Peyer's patch (tissue), 4 donors: ENCODE results near the gene CCL18. TPM values are rescaled to one million over a fixed set of nuclear protein-coding genes. Genes with fewer than 3 reads are reported as not detected.
"Not testable (repeated sequence)": the region's sequence is repeated elsewhere in the genome, so short reads cannot be mapped to it uniquely, and the experiment has no call there.

Experiments used
- DNase-seq, 3 donors: peaks; one replicate each; pipeline ENCODE4 v3.0.0-alpha.2; 2017 to 2019
- H3K27ac ChIP-seq, 4 donors: fragments of 200-600 bp; sonication (generic); one replicate each; pipeline ENCODE4 v1.5.1; 2016 to 2019
- H3K27me3 ChIP-seq, 2 donors: fragments of 200-600 bp; sonication (generic); one replicate each; pipeline ENCODE4 v1.5.1; 2019
- H3K36me3 ChIP-seq, 3 donors: fragments of 200-600 bp; sonication (generic); one replicate each; pipeline ENCODE4 v1.5.1; 2016 to 2019
- H3K4me1 ChIP-seq, 4 donors: fragments of 200-600 bp; sonication (generic); one replicate each; pipeline ENCODE4 v1.5.1; 2016 to 2019
- H3K4me3 ChIP-seq, 4 donors: fragments of 200-600 bp; sonication (generic); 1 replicate in 3 of 4; 2 replicates in 1 of 4; pipeline ENCODE4 v1.5.1; 2016 to 2019; ENCODE audit warnings: mild to moderate bottlenecking in 1 of 4
- H3K9me3 ChIP-seq, 4 donors: fragments of 200-600 bp; sonication (generic); one replicate each; pipeline ENCODE4 v1.5.1; 2016 to 2019; ENCODE audit warnings: mild to moderate bottlenecking in 1 of 4
- POLR2A ChIP-seq, 2 donors: fragments of 450-650 bp; IDR thresholded peaks; one replicate each; pipeline ENCODE4 v1.5.1; 2017; ENCODE audit warnings: antibody characterized with exemption in 2 of 2, mild to moderate bottlenecking in 2 of 2, moderate library complexity in 2 of 2
- total RNA-seq, 4 donors: library from RNA; depleted of rRNA; stranded (reverse); fragments of >200 nt; gene quantifications; one replicate each; pipeline ENCODE4 v1.1.0, GENCODE V29; 2016
- TF ChIP-seq, protein P1 (sequence below), 6 experiments: fragments of 450-650 bp in 4 of 6; fragments of 200-600 bp in 2 of 6; sonication (generic) in 1 of 6; IDR thresholded peaks; one replicate each; pipeline ENCODE4 v1.5.1; 2017 to 2019; ENCODE audit warnings: antibody characterized with exemption in 6 of 6, mild to moderate bottlenecking in 3 of 6, moderate library complexity in 1 of 6

Gene CCL18
- total RNA-seq, 4 donors from 2014 or later, result 3.3 to 3.9 TPM; not detected in 2

GRCh38 chr17:36088670-36089338, 24.7 kb downstream of the CCL18 start:
- Histone ChIP-seq H3K4me1 (peaks cover 0 to 7% (median 2%) of the 10 kb centered on the region in 4 donors), H3K27me3 (no peaks in the 10 kb centered on the region), H3K27ac (peak overlapping the region in 1 of 4 donors; percentile 27), H3K9me3 (no peaks in the 10 kb centered on the region), H3K4me3 (no peak overlapping the region), H3K36me3 (no peaks in the 10 kb centered on the region)
- DNase-seq, result no peak
- TF ChIP-seq, protein P1, sequence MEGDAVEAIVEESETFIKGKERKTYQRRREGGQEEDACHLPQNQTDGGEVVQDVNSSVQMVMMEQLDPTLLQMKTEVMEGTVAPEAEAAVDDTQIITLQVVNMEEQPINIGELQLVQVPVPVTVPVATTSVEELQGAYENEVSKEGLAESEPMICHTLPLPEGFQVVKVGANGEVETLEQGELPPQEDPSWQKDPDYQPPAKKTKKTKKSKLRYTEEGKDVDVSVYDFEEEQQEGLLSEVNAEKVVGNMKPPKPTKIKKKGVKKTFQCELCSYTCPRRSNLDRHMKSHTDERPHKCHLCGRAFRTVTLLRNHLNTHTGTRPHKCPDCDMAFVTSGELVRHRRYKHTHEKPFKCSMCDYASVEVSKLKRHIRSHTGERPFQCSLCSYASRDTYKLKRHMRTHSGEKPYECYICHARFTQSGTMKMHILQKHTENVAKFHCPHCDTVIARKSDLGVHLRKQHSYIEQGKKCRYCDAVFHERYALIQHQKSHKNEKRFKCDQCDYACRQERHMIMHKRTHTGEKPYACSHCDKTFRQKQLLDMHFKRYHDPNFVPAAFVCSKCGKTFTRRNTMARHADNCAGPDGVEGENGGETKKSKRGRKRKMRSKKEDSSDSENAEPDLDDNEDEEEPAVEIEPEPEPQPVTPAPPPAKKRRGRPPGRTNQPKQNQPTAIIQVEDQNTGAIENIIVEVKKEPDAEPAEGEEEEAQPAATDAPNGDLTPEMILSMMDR (IDR thresholded peaks at IDR 0.05), result no peak
- TF ChIP-seq POLR2A (IDR thresholded peaks at IDR 0.05), result no peak

DNA sequence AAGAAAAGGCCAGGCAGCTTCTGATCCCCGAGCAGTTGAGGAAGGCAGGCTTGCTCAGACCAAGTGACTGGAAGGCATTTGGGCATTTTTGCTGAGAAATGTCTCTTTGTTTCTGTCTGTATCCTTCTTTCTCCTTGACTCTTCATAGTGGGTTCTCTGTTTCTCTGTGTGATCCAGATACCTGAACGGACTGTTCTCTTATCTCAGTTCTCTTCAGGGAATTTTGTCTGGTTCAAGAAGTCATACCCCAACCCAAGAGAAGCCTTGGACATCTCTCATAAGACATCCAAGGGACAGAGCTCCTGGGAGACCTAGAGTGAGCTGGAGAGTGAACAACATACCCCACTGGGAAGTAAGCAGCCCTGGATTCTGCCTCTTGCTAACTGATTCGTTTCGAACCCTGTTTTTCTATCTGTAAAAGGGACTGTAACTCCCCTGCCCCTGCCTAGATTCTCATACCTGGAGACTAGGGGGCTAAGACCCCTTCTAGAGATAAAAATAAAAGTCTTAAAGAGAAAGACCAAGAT, 25.3 kb downstream of the CCL18 start:
- Histone ChIP-seq H3K9me3 (no peaks in the 10 kb centered on the region), H3K27me3 (no peaks in the 10 kb centered on the region), H3K4me1 (peaks cover 0 to 7% (median 2%) of the 10 kb centered on the region in 4 donors), H3K27ac (peak overlapping the region in 2 of 4 donors; percentile 3 to 47), H3K36me3 (no peaks in the 10 kb centered on the region), H3K4me3 (no peak overlapping the region)
- DNase-seq, result no peak
- TF ChIP-seq, protein P1 (IDR thresholded peaks at IDR 0.05), result no peak
- TF ChIP-seq POLR2A (IDR thresholded peaks at IDR 0.05), result no peak

DNA sequence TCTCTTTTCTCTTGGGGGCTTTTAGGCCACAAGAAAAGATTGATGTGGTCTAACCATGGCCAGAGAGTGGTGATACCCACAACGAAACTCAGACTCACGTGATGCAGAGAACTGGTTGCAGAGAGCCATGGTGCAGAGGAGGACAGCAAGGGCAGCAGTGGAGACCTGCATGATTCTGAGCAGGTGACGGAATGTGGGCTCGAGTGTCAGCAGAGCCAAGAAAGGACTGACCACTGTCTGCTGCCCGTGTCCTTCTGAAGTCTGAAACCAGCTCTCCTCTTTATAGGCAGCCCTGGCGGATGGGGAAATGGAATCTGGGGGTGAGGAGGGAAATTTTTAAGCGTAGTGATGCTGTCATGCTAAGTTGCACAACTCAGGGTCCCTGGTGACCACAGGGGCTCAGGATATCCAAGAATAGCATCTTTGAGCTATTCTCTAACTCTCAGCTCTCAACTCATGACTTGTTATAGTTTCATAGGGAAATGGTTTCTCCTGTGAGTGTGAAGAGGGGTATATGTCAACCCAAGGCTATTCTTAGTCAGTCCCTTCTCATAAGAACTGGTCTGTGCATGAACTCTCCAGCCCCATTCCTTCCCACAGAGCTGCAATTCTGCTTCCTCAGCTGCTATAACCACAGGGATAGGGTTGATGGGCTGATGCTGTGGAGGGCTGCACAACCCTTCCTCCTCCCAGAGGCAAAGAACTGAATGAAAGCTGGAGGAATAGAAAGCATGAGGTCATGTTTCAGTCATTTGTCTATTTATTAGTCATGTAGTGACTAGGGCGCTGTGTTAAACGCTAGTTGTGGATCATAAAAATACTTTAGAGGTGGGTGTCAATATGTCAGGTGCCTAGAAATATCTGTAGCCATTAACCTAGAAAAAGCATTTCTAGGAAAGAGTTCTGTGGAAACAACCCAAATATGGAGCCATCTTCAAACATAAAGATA, 26.1 kb downstream of the CCL18 start, which contains the start of gene CCL3:
Gene CCL3, minus strand, starts transcription at position 256 of the 949 bp plus-strand sequence. Its CDS starts 85 bp downstream, at position 171.
- DNase-seq, result peak in 2 of 3 donors; percentile 59 to 65
- no peaks in the 10 kb centered on the region for H3K36me3 ChIP-seq
- no peak within 1 kb of the TSS for H3K4me3 ChIP-seq
- peak within 1 kb of the TSS in 2 of 4 donors; percentile 3 to 47 for H3K27ac ChIP-seq
- no peaks in the 10 kb centered on the region for H3K9me3 ChIP-seq
- H3K27me3 ChIP-seq, result no peaks in the 10 kb centered on the region
- H3K4me1 ChIP-seq, result peaks cover 0 to 7% (median 2%) of the 10 kb centered on the region in 4 donors
- TF ChIP-seq POLR2A (IDR thresholded peaks at IDR 0.05), result no peak
- TF ChIP-seq, protein P1 (IDR thresholded peaks at IDR 0.05), result no peak

GRCh38 chr17:36092230-36092629, 28.2 kb downstream of the CCL18 start:
- no peak overlapping the region for H3K4me3 ChIP-seq
- TF ChIP-seq POLR2A (IDR thresholded peaks at IDR 0.05), result no peak
- TF ChIP-seq, protein P1 (IDR thresholded peaks at IDR 0.05), result no peak
- H3K9me3 ChIP-seq, result no peaks in the 10 kb centered on the region
- H3K36me3 ChIP-seq, result no peaks in the 10 kb centered on the region
- no peak overlapping the region for H3K27ac ChIP-seq
- DNase-seq, result no peak
- peaks cover 0 to 7% (median 2%) of the 10 kb centered on the region in 4 donors for H3K4me1 ChIP-seq
- H3K27me3 ChIP-seq, result no peaks in the 10 kb centered on the region

DNA sequence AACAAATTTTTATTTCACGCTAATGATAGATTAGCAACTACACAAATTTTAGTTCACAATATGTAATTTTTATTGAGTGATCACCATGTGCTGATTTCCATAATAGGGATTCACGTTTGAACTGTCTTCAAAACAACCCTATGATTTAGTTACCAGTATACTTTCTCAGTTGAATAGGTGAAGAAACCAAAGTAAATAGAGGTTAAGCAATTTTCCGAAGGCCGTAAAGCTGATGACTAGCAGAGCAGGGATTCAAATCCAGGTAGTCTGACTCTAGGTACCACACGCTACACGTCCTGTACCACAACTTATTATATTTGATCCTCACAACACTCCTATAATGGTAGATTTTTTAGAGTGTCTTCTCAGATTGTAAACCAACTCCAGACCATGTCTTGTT, 28.6 kb downstream of the CCL18 start:
- H3K36me3 ChIP-seq, H3K4me3 ChIP-seq, H3K4me1 ChIP-seq, H3K27me3 ChIP-seq, H3K27ac ChIP-seq, H3K9me3 ChIP-seq, DNase-seq: not testable (repeated sequence)
